NOMO-1 treated with dmso at 0.1 percent for 144 hours (cell line): ENCODE results near the gene NELFCD.

Source experiments
- DNase-seq: peaks from one replicate; lab custom pipeline; 2025; ENCODE audit not compliant: unreplicated experiment; lab: John Stamatoyannopoulos, UW

Gene NELFCD

DNA sequence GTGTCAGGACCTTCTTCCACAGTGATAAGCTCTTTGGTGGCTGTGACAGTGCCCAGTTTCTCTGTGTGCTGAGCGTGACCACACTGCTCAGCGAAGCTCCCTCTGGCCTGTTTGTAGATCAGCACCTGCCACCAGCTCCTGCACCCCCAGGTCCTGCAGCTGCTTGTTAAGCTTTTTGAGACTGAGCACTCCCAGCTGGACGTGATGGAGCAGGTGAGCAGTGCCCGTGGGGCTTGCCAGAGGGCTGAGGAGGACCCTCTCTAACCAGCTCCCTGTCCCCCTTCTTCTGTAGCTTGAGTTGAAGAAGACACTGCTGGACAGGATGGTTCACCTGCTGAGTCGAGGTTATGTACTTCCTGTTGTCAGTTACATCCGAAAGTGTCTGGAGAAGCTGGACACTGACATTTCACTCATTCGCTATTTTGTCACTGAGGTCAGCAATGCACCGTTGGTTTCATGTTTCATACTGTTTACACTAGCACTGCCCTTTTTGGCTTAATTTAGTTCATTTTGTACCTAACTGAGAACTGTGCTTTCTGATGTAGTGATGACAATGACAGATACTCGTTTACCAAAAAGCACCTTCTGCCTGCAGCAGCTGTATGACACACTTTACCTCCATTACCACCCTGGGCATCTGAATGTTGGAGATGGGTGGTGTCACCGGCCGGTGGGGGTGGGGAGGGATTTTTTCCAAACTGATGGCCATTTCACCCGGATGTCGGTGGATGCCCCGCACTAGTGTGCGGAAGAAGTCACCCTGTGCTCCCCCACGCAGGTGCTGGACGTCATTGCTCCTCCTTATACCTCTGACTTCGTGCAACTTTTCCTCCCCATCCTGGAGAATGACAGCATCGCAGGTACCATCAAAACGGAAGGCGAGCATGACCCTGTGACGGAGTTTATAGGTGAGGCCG lies 12.5 kb downstream of the NELFCD start:
- no peak for DNase-seq

DNA sequence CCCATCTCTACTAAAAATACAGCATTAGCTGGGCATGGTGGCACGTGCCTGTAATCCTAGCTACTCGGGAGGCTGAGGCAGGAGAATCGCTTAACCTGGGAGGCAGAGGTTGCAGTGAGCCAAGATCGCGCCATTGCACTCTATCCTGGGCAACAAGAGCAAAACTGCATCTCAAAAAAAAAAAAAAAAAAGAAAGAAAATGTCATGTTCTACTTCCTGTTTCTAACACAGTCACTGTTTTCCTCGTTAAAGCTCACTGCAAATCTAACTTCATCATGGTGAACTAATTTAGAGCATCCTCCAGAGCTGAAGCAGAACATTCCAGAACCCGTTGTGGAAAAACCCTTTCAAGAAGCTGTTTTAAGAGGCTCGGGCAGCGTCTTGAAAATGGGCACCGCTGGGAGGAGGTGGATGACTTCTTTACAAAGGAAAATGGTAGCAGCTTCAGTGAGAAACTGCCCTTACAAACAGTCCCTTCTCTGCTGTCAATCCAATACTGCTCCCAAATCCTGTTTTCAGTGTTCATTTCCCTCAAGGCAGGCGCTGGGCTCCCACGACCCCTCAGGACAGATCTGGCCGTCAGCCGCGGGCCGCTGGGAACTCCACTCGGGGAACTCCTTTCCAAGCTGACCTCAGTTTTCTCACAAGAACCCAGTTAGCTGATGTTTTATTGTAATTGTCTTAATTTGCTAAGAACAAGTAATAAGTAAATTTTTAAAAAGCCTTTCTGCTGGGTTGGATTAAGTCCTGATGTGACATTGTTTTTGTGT lies 13.5 kb downstream of the NELFCD start:
- DNase-seq: no peak

DNA sequence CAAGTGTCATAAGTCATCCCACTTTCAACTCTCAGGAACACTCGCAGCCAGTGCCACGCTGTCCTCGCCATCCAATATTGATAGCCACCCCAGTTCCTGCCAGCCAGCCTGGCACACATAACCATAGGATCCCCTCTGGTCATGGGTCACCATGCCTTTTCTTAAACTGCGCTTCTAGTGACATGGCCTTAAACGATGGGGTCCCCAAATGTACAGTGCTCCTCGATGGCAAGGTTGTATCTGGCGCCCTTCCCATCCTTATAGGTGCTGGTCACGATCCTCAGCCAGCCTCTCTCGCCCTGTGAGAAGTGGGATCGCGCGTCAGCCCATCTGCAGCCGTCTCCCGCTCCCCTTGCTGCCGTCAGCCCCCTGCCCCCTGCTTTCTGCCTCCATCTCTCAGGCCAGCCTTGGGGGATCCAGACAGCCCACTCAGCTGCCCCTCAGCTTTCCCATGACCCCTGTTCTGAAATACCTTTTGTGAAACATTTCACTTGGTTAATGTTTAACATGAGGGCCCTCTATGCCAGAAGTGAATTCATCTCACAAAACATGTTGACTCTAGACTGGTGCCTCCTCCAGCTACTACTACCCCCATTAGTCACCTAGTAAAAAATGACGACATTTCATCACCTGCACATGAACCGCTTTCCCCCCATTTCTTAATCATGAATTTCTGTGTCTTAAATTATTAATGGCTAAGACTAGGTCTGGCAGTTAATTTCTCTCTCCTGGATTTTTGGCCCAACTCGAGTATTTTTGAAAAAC lies 14.6 kb downstream of the NELFCD start:
- no peak for DNase-seq

DNA sequence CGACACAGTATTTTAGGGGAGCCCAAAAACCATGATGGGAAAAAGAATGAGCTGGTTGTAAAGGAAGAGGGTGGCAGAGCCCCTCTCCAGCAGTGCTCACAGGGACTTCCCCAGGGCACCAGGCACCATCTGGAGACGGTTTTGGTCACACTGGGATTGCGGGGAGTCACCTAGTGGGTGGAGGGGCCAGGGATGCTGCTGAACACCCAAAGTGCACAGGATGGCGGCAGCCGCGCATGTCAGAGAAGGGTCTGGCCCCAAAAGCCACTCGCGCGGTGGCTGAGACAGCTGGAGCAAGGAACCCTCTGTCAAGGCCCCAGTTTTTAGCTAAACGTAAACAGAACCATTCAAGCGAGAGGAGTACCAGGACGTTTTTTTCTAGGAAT lies 15.2 kb downstream of the NELFCD start:
- DNase-seq: no peak

DNA sequence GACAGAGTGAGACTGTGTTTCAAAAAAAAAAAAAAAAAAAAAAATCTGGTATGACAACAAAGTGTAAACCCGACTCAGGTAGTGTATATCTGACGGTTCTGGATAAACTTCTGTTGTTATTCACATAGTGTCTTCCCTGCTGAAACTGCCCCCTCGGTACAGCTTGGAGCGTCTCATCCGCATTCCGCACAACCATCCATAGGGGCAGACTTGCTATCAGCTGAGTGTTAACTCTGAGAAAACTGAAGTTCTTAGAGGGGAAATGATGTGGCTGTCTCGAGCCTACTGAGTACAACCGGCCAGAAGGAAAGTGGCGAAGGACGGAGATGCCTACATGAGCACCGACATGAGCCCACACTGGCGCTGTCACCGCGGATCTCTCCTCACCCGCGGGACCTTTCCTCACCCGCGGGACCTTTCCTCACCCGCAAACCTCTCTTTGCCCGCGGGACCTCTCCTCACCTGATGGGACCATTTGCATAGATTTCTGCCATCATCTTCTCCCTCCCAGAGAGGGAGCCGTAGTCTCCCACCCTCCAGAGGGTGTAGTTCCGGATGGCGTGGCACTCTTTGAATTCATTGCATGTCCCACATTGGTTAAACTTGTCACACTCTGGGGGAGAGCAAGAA lies 16.2 kb downstream of the NELFCD start:
- no peak for DNase-seq

DNA sequence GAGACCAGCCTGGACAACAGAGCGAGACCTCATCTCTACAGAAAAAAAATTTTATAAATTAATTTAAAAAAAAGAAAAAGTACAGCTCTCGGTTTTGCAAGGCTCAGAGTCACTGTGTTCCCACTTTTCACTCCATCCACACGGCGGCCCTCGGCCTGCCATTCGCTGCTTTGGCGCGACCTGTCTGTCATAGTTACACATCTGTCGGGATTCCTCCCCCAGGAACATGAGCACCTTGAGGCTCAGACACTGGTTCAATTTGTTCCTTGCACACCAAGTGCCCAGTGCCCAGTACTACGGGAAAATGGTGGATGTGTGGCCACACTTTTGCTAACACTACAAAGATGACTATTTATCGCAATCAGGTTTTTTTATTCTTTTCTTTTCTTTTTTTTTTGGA lies 17.6 kb downstream of the NELFCD start:
- no peak for DNase-seq

DNA sequence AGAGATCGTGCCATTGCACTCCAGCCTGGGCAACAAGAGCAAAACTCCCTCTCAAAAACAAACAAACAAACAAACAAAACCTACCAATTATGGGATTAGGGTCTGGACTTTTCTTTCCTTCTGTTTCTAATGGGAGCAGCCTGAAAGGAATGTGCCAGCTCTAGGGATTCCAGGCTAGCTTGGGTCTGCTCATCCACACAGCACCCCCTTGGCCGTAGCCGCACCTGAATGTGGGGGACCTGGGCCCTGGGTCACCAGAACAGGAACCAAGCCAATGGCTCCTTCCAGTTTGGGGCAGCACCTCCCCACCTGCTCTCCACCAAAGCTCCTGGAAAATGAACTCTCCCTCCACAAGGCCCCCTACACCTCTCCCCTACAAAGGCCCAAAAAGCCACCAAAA lies 19.3 kb downstream of the NELFCD start:
- no peak for DNase-seq

DNA sequence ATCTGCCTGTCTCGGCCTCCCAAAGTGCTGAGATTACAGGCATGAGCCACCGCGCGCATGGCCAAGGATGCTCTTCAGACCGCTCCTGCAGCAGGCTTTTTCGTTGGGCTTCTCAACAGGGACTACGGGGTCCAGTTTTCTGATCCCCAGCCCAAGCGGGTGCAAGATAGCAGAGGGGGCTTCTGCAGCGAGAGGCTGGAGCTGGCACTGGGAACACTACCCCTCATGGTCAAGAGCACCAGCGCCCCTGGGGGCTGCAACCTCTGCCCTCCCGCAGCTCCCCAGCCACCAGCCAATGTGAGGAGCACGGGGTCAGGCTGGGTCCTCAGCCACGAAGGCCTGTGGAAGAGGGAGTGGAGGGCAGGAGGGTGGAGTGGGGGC lies 20.0 kb downstream of the NELFCD start:
- no peak for DNase-seq

DNA sequence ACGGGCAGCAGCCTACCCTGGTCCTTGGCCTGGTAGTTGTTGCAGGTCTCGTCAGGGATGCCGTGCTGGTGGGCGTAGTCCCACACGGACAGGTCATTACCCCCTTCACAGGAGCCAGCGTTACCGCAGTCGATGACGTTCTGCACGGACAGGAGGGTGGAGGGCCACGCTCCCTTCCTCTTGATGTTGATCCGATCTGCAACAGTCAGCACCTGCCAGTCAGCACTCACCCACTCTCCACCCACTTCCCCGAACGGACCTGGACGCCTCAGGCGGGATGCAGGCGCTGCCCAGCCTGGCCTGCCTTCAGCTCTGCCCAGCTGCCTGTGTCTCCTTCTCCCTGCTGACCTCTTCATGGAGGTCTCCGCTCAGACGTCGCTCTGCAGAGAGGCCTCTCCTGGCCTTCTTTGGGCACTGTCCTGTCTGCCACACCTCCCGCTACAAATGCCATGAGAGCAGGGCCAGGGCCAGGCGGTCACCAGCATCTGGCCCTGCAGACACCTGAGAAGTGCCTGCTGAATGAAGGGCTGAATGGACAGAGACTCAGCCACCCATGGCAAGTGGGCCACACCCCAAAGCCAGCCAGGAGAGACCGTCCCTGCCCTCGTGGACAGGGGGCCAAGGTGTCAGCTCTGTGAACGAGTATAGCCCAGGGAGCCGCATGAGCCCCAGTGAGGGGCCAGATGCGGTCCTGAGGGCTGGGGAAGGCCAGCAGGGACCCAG lies 20.6 kb downstream of the NELFCD start:
- DNase-seq: no peak

DNA sequence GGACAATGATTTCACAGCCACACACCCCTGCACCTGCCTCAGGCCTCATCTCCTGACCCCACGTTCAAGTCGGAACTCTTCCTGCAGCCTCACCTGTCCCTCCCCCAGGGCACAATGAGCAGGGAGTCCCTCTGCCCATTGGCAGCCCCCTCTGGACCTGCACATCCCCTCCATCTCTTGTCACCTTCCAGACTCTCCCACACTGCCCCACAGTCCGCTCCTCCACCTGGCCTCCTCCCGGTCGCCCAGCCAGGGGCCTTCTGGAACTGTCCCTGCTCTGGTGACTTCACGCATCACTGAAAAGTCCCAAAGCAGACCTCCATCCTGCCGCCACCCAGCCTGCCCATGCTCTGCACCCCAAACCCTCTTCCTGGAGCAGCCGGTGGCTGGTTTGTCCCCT lies 21.3 kb downstream of the NELFCD start:
- no peak for DNase-seq

DNA sequence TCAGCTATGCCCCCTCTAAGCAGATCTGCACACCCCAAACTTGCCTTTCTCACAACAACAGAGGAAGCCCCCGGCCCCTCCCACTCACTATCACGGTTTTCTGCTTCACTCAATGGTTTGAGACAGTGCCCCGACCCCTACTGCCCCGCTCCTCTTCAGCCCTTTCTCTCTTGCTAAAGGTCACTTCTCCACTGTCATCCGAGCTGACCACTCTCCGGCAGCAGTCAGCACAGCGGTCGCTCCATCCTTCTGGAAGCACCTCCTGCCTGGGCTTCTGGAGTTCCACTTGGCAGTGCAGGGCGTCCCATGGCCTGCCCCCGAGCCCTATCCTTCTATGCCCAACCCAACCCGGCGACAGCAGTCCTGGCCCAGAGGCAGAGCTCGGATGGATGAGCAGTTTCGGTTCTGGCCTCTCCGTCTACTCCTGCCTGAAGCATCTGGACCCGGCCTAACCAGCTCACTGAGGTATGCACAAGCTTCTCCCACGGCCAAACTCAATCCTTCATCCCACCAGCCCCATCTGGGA lies 21.9 kb downstream of the NELFCD start:
- DNase-seq: no peak

DNA sequence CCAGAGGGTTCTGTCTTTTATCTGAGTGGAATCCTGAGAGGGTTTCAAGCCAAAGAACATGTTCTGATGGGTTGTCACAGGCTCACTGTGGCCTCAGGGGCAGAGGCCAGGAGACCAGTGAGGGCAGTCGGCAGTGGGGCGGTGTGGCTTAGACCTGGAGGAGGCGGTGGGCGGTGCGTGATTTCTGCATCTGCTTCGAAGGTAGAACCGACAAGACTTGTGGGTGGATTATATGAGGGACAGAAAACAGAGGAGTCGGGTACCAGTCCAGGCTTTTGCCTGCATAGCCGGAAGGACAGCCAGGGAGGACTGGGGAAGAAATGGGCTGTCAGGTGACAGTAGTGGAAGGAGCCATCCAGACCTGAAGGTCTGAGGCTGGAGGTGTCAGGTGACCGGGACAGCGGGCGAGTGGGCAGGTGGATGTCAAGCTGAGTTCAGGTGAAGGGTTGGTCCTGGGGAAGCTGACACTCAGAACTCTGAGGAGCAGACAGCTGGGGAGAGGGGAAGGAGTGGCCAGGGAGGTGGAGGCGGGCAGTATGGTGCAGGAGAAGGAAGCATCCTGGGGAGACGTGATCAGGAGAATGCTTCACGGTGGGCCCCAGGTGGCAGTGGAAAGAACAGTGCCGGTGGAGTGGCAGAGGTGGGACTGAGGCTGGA lies 22.9 kb downstream of the NELFCD start:
- no peak for DNase-seq

DNA sequence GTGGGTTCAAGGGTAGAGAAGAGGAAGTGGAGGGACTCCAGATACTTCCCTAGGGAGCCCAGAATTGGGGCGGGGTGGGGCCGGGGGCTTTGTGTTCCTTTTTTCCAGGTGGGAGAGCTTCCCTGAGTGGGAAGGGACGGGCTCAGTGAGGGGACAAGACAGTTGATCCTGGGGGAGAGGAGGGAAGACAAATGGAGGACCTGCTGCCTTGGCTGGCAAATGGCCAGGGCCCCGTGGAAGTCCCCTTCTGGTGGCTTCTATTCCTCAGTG lies 23.4 kb downstream of the NELFCD start:
- no peak for DNase-seq

DNA sequence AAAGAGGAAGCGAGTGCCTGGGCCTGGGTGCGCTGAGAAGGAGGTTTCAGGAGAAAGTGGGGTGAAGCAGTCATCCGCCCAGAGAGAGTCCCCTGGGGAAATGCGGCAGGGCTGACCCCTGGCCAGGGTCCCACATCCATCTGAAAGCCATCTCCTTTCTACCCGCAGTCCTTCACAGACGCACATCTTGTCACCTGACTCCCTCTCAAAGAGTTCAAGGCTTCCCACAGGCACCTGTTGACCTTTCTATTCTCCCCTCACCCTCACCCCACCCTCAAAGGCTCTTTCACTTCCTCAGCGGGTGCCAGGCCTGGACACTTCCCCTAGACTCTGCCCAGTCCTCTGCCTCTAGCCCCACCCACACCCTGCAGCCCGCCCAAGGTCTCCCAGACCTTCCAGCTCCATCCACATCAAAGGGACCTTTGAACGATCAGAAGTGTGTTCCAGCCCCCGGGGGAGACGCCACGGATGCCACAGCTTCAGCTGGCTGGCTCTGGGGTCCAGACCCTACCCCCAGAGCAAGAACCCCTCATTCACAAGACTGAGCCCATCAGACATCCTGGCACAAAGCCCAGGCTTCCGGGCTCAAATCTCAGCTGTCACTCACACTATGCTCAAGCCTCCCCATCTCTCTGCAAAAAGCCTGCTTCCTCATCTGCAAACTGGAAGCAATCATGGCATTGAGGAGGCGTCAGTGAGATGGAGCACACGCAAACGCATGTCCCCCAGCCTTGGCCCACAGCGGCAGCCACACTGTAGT lies 23.9 kb downstream of the NELFCD start:
- peak; percentile 86 for DNase-seq

DNA sequence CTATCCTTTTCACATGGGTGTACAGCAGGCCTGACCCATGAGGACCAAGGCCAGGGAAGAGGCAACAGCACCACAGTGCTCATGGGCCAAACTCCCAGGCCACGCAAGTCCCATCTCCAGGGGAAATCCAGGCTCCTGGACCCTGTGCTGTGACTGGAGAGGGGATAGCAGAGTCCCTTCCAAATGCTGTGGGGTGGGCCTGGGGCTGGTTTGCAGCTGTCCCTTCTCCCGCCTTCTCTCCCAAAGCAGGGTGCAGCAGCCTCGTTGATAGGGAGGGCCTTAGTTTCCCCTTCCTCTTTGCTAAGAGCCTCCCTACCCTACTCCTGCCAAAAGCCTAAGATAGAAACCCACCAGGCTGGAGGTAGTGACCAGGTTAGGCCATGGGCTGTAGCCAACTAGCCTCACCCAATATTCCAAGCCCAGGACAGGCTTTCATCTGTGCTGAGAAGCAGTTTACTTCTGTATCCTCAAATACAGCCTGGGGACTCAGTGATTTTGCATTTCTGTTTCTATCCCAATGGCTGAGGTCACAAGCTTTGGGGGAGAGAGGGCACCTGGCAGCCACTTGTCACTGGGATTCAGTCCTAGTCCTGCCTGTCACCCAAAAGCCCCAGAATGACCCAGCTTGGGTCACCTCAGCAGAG lies 24.6 kb downstream of the NELFCD start:
- DNase-seq: no peak

DNA sequence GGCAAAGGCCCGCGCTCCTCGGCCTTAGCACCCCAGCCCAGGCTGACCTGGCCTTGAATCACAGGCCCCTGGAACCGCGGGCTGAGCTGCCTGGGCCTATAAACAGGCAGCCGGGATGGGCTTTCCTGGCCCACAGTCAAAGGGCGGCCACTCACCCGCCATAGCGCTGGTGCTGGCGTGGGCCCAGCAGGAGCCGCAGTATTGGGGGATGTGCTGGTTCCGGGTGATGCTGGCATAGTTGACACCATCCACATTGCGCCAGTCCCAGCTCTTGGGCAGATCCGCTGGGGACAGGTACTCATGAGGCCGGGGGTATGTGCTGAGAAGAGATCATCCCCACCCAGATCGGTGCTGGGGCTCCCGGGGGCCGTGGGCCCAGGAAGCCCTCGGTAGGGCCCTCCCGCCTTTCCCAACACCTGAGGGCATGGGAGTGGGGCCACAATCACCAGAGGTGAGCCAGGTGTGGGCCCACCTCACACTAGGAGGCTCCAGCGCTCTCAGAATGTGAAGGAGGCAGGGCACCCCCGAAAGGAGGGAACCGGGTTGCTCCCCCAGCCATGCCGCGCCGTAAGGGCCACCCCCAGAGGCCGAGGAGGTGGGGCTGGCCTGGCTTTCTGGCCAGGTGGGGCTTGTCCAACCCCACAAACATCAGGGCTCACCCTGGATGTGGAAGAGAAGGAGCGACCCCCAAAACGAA lies 25.3 kb downstream of the NELFCD start:
- no peak for DNase-seq

DNA sequence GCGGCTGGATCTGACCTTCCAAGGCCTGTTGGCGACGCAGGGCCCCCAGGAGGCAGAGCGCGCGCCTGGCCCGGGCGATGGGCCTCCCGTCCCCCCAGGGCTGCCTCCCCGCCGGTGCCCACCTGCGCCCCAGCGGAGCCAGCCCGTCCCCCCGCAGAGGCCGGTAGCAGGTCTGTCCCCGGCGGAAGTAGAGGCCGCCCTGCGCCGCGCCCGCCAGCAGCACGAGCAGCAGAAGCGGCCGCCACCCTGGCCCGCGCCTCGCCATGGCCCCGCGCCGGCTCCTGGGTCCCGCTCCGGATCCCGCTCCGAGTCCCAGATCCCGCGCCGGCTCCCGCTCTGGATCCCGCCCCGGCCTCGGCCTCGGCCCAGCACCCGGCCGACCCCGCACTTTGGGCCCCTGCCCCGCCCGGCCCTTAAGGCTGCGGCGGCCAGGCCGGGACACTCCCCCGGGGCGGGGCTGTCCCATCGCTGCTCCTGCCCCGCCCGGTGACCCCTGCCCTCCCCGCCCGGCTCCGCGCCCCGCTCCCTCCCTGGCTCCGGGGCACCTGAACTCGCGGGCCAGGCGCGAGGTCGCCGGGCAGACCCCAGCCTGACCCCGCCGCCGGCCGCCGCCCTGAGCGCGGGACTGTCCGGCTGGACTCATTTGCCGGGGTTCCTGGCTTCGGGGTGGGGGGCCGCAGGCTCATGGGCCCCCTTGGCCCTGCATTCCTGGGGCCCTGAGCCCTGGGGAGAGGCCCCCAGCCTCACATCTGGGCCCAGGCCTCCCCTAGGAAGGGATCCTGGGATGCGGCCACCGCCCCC lies 26.0 kb downstream of the NELFCD start, which contains the start of gene CTSZ:
Gene CTSZ, minus strand, starts transcription at position 391 of the 801 bp plus-strand sequence. Its CDS starts 126 bp downstream, at position 265.
- DNase-seq: peak; percentile 36
